GM12875 (cell line): ENCODE measurements around the gene AIG1.

Source experiments
- H3K4me3 ChIP-seq: one replicate; pipeline ENCODE4 v1.5.1; 2011; ENCODE audit warnings: low read depth, low read length, control low read depth
- TF ChIP-seq, protein P1 (sequence below): IDR thresholded peaks from 2 replicates; pipeline ENCODE4 v1.5.1; 2011; ENCODE audit warnings: low read depth, mild to moderate bottlenecking, control low read depth, inconsistent platforms, low read length, moderate library complexity, borderline replicate concordance; ENCODE audit not compliant: insufficient read depth

The AIG1 gene

DNA sequence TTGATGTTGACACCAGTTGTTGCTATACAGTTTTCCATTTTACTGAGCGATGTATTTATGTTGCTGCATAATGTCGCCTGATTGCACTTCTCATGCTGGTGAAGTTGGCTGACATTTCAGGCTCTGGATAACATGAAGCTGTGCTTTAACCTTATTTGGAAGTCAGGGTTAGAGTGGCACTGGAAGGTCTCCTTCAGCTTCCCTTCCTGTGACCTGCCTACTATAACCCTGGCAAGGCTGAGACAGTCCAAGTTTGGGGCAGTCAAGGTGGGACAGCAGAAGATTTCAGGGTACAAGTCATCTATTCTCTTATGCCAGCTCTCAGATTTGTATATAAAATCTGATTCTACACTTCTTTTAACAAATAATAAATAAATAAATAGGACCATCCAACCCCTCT lies 127.6 kb downstream of the AIG1 start:
- H3K4me3 ChIP-seq: no peak overlapping the region
- TF ChIP-seq, protein P1, sequence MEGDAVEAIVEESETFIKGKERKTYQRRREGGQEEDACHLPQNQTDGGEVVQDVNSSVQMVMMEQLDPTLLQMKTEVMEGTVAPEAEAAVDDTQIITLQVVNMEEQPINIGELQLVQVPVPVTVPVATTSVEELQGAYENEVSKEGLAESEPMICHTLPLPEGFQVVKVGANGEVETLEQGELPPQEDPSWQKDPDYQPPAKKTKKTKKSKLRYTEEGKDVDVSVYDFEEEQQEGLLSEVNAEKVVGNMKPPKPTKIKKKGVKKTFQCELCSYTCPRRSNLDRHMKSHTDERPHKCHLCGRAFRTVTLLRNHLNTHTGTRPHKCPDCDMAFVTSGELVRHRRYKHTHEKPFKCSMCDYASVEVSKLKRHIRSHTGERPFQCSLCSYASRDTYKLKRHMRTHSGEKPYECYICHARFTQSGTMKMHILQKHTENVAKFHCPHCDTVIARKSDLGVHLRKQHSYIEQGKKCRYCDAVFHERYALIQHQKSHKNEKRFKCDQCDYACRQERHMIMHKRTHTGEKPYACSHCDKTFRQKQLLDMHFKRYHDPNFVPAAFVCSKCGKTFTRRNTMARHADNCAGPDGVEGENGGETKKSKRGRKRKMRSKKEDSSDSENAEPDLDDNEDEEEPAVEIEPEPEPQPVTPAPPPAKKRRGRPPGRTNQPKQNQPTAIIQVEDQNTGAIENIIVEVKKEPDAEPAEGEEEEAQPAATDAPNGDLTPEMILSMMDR: no peak

DNA sequence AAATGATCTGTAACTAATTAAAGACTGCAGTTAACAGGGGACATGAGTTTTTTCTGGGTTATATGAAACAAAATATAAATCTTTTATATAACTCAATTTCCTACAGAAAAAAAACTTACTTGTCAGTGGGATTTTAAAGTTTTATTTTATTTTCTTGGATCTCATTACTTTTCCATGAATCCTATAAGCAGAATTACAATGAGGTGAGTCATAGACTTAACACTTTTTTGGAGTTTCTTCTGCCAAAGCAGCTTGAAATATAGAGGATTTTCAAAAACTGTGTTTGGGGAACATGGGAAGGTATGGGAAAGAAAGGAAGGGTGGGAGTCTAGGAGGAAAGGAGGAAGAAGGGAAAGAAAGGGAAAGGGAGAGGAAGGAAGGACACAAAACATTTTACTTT lies 130.7 kb downstream of the AIG1 start:
- TF ChIP-seq, protein P1: no peak
- no peak overlapping the region for H3K4me3 ChIP-seq

DNA sequence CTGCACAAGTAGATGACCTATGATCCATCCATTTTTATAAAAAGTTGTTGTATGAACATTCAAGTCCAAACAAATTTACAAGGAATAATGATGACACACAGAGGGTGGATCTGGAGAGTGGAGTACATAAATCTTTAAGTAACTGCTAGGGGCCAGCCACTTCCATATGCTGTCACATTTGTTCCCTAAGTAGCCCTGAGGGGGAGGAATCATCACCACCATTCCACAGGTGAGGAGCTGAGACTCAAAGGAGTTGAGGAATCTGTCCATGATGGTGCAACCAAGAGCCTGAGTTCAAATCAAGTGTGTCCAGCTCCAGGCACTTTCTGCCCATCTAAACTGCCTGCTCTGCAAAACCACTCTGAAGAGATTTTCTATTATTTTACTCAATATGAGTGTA lies 132.1 kb downstream of the AIG1 start:
- TF ChIP-seq, protein P1: no peak

DNA sequence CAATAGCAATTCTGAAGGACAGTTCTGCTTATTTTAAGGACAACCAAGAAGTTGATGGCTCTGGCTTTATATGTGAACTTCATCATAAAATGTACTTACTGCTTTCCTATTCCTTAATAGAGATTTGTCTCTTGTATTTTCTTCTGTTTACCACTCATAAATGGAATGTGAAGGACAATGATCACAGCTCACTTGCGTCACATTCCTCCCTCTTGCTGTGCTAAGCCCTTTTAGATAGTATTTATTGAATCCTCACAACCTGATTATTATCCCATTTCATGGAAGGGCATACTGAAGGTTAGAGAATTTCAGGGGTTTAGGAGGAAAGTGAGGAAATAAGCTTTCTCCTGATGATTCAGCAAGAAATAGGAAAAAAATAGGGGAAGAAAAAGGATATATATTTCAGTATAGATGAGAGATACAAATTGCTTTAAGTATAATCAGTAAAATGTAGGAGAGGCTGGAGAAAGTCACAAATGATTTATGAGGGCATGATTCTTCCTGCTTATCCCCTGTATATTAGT lies 132.9 kb downstream of the AIG1 start:
- no peak overlapping the region for H3K4me3 ChIP-seq
- TF ChIP-seq, protein P1: no peak

More for the DNA sequence above, 132.1 kb downstream of the AIG1 start:
- H3K4me3 ChIP-seq: no peak overlapping the region

DNA sequence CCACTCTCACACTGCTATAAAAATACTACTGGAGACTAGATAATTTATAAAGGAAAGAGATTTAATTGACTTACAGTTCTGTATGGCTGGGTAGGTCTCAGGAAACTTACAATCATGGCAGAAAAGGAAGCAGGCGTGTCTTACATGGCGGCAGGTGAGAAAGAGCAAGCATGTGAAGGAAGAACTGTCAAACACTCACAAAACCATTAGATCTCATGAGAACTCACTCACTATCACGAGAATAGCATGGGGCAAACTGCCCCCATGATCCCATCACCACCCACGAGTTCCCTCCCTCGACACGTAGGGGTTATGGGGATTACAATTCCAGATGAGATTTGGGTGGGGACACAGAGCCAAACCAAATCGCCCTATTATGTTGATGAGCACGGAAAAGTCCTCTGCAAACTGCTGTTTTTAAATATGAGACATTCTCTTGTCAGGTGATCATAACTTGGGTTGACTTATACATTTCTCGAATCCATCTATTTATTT lies 133.5 kb downstream of the AIG1 start:
- TF ChIP-seq, protein P1: no peak
- no peak overlapping the region for H3K4me3 ChIP-seq

DNA sequence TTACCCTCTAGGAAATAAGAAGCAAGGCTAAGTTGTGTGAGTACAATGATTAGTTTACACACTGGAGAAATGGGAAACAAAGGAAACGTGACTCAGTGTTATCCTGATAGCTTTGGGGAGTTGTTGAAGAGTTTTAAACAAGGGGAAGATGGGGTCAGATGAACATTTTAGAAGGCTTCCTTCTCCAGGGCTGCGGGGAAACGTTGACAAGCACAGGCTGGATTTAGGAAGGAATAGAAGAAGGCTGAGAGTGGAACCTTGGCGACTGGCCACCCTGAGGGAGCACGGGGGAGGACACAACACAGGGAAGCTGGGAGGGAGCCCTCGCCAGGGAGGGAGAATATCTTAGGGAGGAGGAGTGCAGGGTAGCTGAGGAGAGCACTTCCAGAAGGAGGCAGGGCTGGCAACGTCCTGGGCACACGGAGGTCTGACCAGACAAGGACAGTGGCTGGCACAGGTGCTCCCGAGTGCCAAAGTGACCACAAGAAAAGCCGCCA lies 134.7 kb downstream of the AIG1 start:
- TF ChIP-seq, protein P1: no peak
- no peak overlapping the region for H3K4me3 ChIP-seq

DNA sequence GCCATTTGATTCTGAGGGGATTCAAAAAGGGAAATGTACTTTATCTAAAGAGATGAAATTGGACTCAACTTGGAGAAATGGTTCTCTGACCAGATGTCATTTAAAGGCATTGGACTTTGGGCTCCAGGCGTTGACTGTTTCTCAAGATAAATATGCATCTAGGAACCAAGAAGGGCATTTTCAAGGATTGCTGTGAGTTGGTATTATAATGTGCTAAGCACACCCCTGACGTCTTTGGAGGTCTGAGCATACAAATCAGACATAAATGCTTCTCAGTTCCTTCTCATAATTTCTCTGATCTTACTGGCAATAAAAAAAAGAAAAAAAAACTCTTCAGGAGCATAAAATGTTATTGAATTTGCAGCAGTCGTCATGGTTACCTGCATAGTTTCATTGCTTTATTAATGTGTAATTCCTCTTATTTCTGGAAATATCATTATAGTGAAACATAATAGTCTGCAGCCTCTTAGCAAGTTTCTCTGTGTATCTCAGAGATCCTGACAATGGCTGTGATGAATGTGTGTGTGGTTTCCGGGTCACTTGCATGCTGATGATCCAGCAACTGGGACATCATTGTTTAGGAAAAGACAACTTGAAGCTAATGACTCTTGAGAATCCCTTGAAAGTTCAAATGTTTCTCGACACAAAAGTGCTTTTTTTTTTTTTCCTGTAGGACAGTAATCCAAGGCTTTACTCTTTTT lies 136.0 kb downstream of the AIG1 start:
- H3K4me3 ChIP-seq: no peak overlapping the region
- TF ChIP-seq, protein P1: no peak
